Osteocyte (in vitro differentiated cells): ENCODE results near the gene ZNF423. TPM values are rescaled to one million over a fixed set of nuclear protein-coding genes. Genes with fewer than 3 reads are reported as not detected.

Source experiments
- DNase-seq: peaks from one replicate; pipeline ENCODE4 v3.0.0; 2021; ENCODE audit warnings: mixed read lengths; ENCODE audit not compliant: unreplicated experiment; ENCODE audit errors: extremely low spot score
- H3K27ac Mint-ChIP-seq: one replicate; pipeline ENCODE4 v1.8.0; 2021; ENCODE audit warnings: mild to moderate bottlenecking, mixed read lengths; ENCODE audit not compliant: unreplicated experiment
- H3K27me3 Mint-ChIP-seq: one replicate; pipeline ENCODE4 v1.8.0; 2021; ENCODE audit warnings: mixed read lengths; ENCODE audit not compliant: unreplicated experiment
- H3K36me3 Mint-ChIP-seq: one replicate; pipeline ENCODE4 v1.8.0; 2021; ENCODE audit warnings: mixed read lengths; ENCODE audit not compliant: unreplicated experiment
- H3K4me1 Mint-ChIP-seq: one replicate; pipeline ENCODE4 v1.8.0; 2021; ENCODE audit warnings: mixed read lengths; ENCODE audit not compliant: unreplicated experiment
- H3K4me3 Mint-ChIP-seq: one replicate; pipeline ENCODE4 v1.8.0; 2021; ENCODE audit warnings: mild to moderate bottlenecking, moderate library complexity, mixed read lengths; ENCODE audit not compliant: unreplicated experiment
- H3K9me3 Mint-ChIP-seq: one replicate; pipeline ENCODE4 v1.8.0; 2021; ENCODE audit warnings: mixed read lengths; ENCODE audit not compliant: unreplicated experiment
- CTCF ChIP-seq: fragments of 200-600 bp; sonication (generic); IDR thresholded peaks from 2 replicates; pipeline ENCODE4 v1.5.0; 2021; ENCODE audit warnings: antibody characterized with exemption, mild to moderate bottlenecking, moderate library complexity
- total RNA-seq: library from RNA; stranded (reverse); gene quantifications from 2 replicates; pipeline ENCODE4 v1.2.1, GENCODE V29; 2021

ZNF423 gene
- total RNA-seq, 1 donor from 2014 or later: 25.1 TPM

GRCh38 chr16:49800876-49801275 lies 55.0 kb downstream of the ZNF423 start:
- H3K9me3 Mint-ChIP-seq: no peaks in the 10 kb centered on the region
- H3K27me3 Mint-ChIP-seq: peaks cover 6% of the 10 kb centered on the region
- no peaks in the 10 kb centered on the region for H3K36me3 Mint-ChIP-seq
- peaks cover 13% of the 10 kb centered on the region for H3K4me1 Mint-ChIP-seq
- TF ChIP-seq CTCF: no peak
- H3K27ac Mint-ChIP-seq: no peak overlapping the region
- no peak overlapping the region for H3K4me3 Mint-ChIP-seq
- no peak for DNase-seq

- TF ChIP-seq CTCF: no peak
Measured at GRCh38 chr16:49800441-49800840, 55.5 kb downstream of the ZNF423 start.

DNA sequence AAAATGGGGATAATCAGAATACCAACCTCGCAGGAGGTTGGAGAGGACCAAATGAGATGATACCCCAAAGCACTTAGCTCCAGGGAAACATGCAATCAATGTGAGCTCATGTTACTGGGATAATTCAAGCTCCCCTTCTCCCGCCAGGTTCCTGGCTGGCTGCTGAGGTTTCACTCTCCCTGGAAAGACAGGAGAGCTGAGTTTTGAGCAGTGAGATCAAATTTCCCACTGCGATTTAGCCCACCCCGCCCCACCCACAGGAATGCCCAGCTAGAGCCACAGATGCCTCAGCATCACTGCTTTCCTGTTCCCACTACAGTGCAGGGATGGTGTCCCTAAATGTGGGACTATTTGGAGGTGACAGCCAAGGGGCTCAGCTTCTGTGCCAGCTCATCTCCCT lies 56.7 kb downstream of the ZNF423 start:
- no peak overlapping the region for H3K27ac Mint-ChIP-seq
- peaks cover 6% of the 10 kb centered on the region for H3K27me3 Mint-ChIP-seq
- no peak overlapping the region for H3K4me3 Mint-ChIP-seq
- no peaks in the 10 kb centered on the region for H3K36me3 Mint-ChIP-seq
- H3K9me3 Mint-ChIP-seq: no peaks in the 10 kb centered on the region
- TF ChIP-seq CTCF: no peak
- DNase-seq: no peak
- H3K4me1 Mint-ChIP-seq: peaks cover 13% of the 10 kb centered on the region

More at GRCh38 chr16:49800441-49800840, 55.5 kb downstream of the ZNF423 start:
- Mint-ChIP-seq H3K27me3 (peaks cover 6% of the 10 kb centered on the region), H3K36me3 (no peaks in the 10 kb centered on the region), H3K4me1 (peaks cover 13% of the 10 kb centered on the region), H3K27ac (no peak overlapping the region), H3K9me3 (no peaks in the 10 kb centered on the region), H3K4me3 (no peak overlapping the region)
- no peak for DNase-seq

DNA sequence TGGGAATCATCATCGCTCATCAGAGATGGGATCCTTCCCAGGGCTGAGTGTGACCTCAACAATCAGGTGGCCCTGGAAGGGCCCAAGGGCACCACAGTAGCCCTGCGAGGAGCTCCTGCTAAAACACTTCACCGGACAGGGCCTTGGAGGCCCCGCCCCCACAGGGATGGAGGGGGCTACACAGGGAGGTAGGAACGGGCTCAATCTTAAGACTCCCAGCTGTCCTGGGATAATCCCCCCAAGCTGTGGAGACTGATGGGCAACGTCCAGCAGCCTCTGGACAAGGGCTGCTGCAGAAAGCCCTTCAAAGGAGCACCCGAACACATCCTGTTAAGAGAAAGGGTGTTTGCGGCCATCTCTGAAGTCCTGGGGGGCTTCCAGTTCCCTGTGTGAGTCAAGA lies 60.4 kb downstream of the ZNF423 start:
- Mint-ChIP-seq H3K4me1 (peaks cover 12% of the 10 kb centered on the region), H3K4me3 (no peak overlapping the region), H3K27me3 (peaks cover 3% of the 10 kb centered on the region), H3K9me3 (no peaks in the 10 kb centered on the region), H3K36me3 (no peaks in the 10 kb centered on the region), H3K27ac (no peak overlapping the region)
- TF ChIP-seq CTCF: no peak
- no peak for DNase-seq

GRCh38 chr16:49793244-49793643 lies 62.7 kb downstream of the ZNF423 start:
- no peak for TF ChIP-seq CTCF

More at GRCh38 chr16:49793244-49793643, 62.7 kb downstream of the ZNF423 start:
- no peak for DNase-seq
- Mint-ChIP-seq H3K27ac (no peak overlapping the region), H3K36me3 (no peaks in the 10 kb centered on the region), H3K9me3 (no peaks in the 10 kb centered on the region), H3K4me3 (no peak overlapping the region), H3K27me3 (no peaks in the 10 kb centered on the region), H3K4me1 (peaks cover 18% of the 10 kb centered on the region)
